ENCODE data around the gene ACD.

The ACD gene

GRCh38 chr16:67661886-67662652, 2.0 kb upstream of the ACD start:
- no peak for DNase-seq (ENCODE audit: low spot score)

DNA sequence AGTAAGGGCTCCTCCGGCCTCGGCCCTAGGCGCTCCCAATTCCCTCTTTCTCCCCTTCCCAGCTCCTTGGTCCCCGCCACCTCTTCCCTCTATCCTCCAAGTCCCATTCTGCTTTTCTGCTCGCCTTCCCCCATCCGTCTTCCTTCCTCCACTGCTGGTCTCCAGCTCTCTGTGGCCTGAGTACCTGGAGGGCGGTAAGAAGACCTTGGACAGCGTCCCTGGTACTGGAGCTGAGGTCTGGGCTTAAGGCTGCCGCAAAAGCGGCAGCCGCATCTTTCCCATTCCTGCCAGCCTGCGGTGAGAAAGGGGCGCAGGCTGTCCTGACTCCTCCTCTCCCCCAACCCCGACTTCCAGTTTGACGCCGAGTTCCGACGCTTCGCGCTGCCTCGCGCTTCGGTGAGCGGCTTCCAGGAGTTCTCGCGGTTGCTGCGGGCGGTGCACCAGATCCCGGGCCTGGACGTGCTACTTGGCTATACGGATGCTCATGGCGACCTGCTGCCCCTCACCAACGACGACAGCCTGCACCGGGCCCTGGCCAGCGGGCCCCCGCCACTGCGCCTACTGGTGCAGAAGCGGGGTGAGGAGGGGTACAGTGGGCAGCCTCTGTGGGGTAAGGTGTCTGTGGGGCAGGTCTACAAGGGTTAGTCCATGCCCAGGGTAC, 1.2 kb upstream of the ACD start:
- DNase-seq (ENCODE audit: low spot score): no peak

DNA sequence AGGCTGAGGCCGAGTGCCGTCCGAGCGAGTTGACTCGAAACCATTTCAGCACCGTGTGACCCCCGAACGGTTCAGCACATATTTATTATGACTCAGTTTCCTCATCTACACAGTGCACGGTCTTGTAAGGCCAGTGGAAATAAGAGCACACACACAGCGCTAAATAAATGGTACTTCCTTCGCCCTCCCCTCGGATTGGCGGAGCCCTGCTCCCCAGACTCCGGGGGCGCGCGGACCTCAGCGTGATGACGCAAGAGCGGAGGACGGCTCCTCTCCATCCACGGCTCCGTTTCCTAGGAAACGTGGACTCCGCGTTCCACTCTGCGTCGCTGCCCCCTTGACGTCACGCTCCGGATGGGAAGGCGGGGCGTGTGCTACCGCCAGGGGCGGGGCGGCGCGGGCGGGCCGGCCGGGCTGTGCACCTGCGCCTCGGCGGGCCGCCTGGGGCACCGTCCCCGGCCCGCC, 536 bp upstream of the ACD start, which contains the start of gene PARD6A:
Gene PARD6A, plus strand, starts transcription at position 397 of the 465 bp plus-strand sequence. CDS start 79 bp downstream, outside the sequence.
- DNase-seq (ENCODE audit: low spot score): peak; percentile 97

- no peak for DNase-seq (ENCODE audit: low spot score)
These were observed 998 bp downstream of the ACD start for GRCh38 chr16:67658849-67659674.

DNA sequence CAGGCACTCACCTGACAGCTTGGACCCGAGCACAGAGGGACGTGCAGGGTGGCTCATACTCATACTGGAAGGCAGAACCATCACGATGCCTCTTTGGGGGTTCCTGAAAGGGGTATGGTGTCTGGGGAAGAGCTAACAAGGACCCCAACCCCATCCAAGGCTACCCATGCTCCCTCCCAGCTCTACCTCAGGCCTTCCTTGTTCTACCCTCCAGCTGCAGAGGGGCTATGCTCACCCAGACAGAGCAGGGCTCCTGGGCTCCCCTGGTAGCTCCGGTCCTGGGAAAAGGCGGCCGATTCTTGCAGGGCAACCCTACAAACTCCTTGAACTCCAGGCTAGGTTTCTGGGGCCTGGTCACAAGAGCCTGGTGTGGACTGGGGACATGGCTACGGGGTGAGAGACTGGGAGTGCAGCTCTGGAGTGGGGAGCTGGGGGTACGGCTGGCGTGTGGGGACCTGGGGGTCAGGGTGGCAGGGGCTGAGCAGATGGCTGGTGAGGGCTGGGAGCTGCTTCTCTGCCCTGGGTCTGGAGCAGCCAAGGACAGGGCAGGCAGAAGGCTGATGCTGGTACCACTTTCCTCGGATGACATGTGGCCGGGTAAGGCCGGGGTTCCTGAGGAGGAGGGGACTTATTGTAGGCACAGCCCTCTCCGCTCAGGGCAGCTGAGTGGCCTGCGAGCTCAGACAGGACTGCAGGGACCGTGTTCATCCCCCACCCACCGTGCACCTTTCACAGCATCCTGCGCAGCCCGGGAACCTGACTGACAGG, 2.1 kb downstream of the ACD start:
- DNase-seq (ENCODE audit: low spot score): no peak

DNA sequence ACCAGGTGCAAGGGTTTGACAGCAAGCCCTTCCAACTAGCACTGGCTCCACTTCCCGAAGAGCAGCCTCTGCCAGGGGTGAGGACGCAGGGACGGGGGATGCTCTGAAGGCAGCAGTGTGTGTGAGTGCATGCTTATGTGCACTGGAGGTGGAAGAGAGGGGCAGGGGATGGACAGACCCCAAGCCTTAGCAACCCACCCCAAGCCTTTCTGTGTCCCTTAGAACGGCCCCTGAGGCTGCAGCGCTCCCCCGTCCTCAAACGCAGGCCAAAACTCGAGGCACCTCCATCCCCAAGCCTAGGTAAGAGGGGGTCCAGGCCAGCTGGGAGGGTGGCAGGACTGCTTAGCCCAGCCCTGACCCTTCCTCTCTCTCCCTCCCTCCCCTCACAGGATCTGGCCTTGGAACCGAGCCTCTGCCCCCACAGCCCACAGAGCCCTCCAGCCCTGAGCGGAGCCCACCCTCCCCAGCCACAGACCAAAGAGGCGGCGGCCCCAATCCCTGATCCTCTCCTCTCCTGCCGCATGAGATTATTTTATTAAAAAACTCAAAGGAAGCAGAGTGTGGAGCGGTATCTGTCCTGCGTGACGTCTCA, 2.9 kb downstream of the ACD start:
- no peak for DNase-seq (ENCODE audit: low spot score)

- no peak for DNase-seq (ENCODE audit: low spot score)
These were observed 3.6 kb downstream of the ACD start for GRCh38 chr16:67656344-67657016.

DNA sequence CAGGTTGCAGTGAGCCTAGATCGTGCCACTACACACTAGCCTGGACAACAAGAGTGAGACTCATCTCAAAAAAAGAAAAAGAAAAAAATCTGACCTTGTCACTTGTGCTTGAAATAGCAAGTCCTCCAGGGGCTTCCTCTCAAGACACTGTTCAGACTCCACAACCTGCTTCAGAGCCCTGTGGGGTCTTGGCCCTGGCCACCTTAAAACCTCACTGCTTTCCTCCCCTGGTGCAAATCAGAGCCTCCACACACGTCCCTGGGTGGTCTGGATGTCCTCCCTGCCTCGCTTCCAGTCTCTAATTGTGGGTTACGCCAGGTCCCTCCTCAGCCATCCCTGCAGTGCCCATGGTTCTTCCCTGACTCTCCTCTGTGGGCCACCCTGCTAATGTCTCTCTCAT, 4.7 kb downstream of the ACD start:
- DNase-seq (ENCODE audit: low spot score): no peak

GRCh38 chr16:67654403-67654911, 5.6 kb downstream of the ACD start:
- DNase-seq (ENCODE audit: low spot score): no peak

DNA sequence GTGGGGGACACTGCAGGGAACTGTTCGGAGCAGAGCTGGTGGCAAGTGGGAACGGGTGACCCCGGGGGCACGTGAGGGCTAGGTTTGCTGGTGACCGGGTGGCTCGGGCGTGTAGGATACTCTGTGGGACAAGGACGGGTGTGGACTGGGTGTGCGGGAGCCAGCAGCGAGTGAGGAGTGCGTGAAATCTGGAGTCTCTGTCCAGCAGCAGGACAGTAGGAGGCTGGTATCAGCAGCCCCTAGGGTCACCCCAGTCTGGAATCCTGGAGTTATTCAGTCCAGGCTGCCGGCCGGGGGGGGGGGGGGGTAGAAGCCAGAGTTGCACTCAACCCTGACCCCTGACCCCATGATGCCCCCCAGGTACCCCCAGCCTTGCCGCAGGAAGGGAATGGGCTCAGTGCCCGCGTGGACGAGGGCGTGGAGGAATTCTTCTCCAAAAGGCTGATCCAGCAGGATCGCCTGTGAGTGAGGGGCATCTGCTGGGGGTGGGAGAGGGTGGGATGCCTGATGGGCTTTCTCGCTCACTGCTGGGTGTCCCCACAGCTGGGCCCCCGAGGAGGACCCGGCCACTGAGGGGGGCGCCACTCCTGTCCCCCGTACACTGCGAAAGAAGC, 6.2 kb downstream of the ACD start:
- no peak for DNase-seq (ENCODE audit: low spot score)

DNA sequence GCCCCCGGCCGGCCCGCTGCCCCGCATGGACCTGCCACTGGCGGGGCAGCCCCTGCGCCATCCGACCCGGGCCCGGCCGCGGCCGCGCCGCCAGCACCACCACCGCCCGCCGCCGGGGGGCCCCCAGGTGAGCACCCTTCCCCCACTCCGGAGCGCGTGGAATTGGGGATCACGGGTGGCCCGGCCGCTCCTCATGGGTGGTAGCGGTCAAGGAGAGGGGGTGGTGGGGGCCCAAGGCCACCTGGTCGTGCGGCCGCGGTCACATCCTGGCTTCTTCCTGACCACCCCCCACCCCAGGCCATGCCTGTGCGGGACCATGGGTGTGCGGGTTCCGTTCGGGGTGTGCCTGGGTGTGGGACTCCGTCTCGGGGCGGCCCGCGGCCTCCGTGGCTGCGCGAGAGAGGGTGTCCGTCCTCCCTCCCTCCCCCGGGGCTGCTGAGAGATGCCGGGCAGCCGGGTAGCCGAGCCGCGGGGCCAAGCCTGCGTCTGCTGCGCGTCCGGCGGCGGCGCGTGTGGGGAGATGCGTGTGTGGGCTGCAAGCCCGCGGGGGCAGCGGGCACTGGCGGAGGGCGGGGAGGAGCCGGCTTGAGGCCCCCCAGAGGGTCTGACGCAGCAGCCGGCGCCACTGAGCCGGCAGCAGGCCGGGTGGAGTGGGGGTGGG, 6.8 kb downstream of the ACD start:
- DNase-seq (ENCODE audit: low spot score): no peak

GRCh38 chr16:67652578-67653127, 7.4 kb downstream of the ACD start:
- DNase-seq (ENCODE audit: low spot score): no peak

GRCh38 chr16:67651847-67652246, 8.2 kb downstream of the ACD start:
- DNase-seq (ENCODE audit: low spot score): no peak

DNA sequence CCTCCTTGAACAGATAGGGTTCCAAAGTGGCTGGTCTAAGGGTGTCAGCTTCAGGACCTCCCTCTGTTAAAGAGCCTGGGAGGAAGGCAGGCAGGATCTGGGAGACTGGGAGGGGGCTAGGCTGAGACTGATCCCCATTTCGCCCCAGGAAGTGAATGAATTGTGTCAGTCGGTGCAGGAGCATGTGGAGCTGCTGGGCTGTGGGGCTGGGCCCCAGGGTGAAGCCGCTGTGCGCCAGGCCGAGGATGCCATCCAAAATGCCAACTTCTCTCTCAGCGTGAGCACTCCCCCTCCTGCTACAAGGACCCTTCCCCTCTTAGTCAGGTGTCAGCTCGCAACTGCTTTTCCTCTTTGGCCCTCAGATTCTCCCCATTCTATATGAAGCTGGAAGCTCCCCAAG, 9.0 kb downstream of the ACD start:
- DNase-seq (ENCODE audit: low spot score): no peak

DNA sequence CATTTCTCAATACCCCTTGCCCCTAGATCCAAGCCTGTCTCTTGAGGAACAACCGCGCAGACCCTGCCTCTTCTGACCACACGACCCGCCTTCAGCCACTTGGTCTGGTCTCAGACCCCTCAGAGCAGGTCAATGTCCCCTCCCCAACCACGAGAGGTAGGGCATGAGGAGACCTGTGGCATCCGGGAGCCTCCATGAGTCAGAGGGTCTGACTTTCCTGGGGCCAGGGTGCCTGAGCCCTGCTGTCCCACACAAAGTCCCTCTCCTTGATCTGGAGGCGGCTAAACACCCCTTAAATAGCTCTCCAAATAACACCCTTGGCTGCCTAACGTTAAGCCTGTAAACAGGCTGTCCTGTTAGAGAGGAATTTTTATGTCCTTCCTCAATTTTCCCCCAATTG, 10.0 kb downstream of the ACD start:
- no peak for DNase-seq (ENCODE audit: low spot score)

GRCh38 chr16:67649494-67649931, 10.5 kb downstream of the ACD start:
- no peak for DNase-seq (ENCODE audit: low spot score)

DNA sequence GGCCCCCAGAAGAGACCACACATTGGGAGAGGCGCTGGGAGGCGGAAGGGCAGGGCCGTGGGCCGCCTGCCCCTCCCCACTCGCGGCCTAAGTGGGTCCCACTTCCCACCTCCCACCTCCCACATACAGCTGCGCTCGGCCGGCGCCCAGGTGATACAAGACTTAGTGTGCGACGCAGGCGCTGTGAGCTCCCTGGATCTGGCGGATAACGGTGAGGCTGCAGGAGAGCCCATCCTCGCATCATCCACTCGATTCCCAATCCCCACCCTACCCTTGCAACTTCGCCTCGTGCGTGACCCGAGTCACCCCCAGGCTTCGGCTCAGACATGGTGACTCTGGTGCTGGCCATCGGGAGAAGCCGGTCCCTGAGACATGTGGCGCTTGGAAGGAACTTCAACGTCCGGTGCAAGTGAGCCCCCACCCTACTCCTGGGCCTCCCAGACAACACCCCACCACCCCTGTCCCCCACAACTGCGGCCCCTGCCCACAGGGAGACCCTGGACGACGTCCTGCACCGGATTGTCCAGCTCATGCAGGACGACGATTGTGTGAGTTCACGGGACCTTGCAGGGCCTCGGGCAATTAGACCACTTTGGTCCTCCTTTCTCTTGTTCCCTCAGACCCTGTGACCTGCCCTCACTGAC, 11.2 kb downstream of the ACD start:
- no peak for DNase-seq (ENCODE audit: low spot score)

- DNase-seq (ENCODE audit: low spot score): no peak
These were observed 11.8 kb downstream of the ACD start for GRCh38 chr16:67648088-67648763.
